NOMO-1 treated with DMSO at 0.1 percent for 48 hours (cell line): ENCODE measurements around the gene RAI1.
"Not testable (repeated sequence)": the region's sequence is repeated elsewhere in the genome, so short reads cannot be mapped to it uniquely, and the experiment has no call there.

Experiments
- DNase-seq: peaks from one replicate; lab custom pipeline; 2025; ENCODE audit not compliant: unreplicated experiment; lab: John Stamatoyannopoulos, UW

The RAI1 gene

DNA sequence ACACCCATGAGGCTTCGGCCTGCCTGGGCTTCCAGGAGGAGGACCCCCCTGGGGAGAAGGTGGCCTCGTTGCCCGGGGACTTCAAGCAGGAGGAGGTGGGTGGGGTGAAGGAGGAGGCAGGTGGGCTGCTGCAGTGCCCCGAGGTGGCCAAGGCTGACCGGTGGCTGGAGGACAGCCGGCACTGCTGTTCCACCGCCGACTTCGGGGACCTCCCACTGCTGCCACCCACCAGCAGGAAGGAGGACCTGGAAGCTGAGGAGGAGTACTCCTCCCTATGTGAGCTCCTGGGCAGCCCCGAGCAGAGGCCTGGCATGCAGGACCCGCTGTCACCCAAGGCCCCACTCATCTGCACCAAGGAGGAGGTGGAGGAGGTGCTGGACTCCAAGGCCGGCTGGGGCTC, 114.0 kb downstream of the RAI1 start:
- no peak for DNase-seq

DNA sequence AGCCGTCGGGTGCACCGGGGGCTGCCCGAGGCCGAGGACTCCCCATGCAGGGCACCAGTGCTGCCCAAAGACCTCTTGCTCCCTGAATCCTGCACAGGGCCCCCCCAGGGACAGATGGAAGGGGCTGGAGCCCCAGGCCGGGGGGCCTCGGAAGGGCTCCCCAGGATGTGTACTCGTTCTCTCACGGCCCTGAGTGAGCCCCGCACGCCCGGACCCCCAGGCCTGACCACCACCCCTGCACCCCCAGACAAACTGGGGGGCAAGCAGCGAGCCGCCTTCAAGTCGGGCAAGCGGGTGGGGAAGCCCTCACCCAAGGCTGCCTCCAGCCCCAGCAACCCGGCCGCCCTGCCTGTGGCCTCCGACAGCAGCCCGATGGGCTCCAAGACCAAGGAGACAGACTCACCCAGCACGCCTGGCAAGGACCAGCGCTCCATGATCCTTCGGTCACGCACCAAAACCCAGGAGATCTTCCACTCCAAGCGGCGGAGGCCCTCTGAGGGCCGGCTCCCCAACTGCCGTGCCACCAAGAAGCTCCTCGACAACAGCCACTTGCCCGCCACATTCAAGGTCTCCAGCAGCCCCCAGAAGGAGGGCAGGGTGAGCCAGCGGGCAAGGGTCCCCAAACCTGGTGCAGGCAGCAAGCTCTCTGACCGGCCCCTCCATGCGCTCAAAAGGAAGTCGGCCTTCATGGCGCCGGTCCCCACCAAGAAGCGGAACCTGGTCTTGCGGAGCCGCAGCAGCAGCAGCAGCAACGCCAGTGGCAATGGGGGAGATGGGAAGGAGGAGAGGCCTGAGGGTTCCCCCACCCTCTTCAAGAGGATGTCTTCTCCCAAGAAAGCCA, 114.9 kb downstream of the RAI1 start:
- DNase-seq: no peak

DNA sequence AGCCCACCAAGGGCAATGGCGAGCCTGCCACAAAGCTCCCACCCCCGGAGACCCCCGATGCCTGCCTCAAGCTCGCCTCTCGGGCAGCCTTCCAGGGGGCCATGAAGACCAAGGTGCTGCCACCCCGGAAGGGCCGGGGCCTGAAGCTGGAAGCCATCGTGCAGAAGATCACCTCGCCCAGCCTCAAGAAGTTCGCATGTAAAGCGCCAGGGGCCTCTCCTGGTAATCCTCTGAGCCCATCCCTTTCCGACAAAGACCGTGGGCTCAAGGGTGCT, 115.5 kb downstream of the RAI1 start:
- no peak for DNase-seq

DNA sequence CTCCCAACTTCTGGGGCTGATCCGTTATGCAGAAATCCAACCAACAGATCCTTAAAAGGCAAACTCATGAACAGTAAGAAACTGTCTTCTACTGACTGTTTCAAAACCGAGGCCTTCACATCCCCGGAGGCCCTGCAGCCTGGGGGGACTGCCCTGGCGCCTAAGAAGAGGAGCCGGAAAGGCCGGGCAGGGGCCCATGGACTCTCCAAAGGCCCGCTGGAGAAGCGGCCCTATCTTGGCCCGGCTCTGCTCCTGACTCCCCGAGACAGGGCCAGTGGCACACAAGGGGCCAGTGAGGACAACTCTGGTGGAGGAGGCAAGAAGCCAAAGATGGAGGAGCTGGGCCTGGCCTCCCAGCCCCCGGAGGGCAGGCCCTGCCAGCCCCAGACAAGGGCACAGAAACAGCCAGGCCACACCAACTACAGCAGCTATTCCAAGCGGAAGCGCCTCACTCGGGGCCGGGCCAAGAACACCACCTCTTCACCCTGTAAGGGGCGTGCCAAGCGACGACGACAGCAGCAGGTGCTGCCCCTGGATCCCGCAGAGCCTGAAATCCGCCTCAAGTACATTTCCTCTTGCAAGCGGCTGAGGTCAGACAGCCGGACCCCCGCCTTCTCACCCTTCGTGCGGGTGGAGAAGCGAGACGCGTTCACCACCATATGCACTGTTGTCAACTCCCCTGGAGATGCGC, 116.0 kb downstream of the RAI1 start:
- DNase-seq: no peak

DNA sequence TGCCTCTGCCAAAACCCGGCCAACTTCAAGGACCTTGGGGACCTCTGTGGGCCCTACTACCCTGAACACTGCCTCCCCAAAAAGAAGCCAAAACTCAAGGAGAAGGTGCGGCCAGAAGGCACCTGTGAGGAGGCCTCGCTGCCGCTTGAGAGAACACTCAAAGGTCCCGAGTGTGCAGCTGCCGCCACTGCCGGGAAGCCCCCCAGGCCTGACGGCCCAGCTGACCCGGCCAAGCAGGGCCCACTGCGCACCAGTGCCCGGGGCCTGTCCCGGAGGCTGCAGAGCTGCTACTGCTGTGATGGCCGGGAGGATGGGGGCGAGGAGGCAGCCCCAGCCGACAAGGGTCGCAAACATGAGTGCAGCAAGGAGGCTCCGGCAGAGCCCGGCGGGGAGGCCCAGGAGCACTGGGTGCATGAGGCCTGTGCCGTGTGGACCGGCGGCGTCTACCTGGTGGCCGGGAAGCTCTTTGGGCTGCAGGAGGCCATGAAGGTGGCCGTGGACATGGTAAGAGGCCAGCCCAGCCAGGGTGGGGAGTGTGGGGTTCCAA, 116.8 kb downstream of the RAI1 start:
- DNase-seq: no peak

DNA sequence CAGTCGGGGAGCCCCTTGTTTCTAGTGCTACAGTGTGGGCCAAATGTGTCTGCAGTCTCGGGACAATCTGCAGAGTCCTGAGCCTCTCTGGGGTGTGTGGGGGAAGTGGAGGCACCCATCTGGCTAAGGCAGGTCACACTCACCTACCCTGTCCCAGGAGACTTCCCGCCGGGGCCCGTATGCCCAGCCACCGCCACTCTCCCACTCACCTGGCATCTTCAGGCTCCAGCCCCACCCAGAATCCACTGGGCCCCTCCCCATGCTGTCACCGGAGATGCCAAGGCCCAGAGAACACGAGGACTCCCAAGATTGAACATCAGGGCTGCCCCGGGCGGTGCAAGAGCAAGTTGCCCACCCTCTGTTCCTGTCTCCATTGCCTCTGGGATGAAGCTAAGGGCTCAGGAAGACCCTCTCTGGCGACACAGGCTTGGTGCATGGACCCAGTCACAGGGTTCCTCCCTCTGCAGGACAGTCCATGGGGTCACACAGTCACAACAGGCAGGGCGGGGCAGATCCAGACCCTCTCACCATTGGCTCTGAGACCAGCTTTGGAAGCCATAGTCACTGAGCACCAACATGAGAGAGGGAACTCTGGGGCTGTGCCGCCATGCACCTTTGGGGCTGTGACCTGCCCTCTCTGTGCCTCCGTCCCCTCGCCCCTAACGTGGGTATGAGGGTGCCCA, 117.5 kb downstream of the RAI1 start:
- no peak for DNase-seq

DNA sequence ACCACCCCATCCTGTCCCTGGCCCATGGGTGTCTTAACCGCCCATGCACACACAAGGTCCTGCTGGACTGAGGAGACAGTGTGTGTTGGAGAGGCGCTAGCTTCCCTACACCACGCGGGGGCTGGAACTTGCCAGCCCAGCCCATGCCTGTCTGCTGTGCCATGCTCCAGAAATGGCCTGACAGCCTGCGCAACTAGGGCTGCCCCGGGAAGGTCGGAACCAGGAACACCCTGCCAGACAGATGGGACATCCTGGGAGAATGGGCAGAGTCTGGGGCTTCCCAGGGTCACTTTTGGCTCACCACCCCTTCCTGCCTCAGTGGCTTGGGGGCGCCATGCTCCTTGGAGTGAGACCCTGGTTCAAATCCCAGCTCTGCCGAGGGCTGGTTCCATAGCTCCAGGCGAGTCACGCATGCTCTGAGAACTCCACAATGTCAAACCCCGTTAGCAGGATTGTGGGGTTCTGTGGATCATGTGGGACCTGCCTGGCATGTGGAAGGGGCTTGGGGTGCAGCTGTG, 119.3 kb downstream of the RAI1 start:
- DNase-seq: no peak

DNA sequence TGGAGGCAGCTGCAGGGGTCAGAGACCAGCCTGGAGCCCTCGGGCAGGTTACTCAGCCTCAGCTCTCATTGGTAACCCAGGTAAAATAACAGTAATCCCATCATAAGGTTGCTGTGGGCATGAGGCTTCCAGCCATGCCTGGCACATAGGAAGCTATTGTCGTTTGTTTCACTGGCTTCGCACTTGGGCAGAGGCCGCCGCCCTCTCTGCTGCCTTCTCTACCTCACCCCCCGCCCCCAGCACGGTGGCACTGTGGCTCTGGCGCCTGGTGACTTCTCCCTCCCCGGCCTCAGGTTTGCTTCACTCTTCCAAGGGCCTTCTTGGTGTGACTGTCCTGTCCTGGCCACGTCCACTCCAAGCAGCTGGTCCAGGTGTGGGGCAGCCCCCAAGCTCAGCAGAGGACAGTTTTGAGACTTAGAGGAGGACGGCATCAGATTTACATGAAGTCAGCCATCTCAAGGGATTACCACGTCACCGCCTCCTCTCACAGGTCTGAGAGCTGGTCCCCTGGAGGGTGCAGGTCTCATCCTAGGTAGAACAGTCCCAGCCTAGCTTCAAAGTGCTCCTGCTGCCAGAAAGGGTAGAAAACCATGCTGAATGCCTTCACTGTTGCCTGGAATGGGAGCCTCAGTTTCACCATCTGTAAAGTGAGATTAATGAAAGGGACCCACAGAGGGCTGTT, 120.7 kb downstream of the RAI1 start:
- no peak for DNase-seq

DNA sequence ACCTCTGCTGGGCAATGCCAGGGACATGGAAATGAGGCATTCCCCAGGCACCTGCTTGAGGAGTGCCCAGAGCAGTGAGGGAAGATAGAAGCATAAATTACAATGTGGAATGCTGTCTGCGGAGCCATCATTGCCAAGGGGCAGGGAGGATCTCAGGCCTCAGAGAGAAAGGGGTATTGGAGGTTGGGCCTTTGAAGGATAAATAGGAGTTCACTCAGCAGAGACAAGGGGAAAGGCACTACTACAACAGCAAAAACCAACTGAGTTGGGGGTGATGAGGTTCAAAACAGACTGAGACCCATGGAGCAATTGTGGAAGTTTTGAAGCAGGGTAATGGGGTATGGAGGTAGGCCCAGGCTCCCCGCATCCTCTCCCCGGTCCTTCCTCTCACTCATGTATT, 122.7 kb downstream of the RAI1 start:
- no peak for DNase-seq

DNA sequence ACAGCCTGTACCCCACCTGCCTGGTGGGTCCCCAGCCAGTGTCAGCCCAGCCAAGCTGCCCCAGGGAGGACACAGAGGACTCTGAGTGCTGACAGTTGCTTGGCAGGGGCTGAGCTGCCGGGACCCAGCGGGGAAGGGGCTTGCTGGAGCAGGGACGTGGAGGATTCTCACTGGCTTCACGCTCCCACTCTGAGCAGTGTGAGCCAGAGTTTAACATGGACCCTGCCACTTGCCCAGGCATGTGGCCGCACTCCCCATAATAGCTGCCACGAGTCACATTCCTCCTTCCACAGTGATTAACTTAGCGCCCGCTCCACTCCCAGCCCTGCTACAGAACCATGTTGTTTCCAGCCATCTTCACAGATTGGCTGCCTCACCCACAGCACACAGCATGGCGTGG, 124.3 kb downstream of the RAI1 start:
- DNase-seq: no peak

DNA sequence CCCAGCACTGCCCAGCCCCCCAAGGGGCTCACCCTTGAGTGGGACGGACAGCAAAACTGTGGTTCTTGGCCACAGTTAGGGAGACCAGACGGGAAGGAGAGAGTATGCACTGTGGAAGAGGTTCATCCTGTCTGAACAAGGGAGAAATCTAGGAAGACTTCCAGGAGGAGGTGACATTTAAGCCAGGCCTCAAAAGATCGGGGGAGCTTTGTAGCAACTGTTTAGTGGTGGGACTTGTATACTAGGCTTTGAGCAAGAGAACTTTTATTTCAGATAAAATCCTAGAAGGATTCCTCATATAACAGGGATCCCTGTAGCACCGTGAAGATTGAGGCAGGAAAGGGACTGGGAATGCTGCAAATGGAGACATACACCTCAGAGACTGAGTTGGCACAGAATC, 124.8 kb downstream of the RAI1 start:
- DNase-seq: no peak

DNA sequence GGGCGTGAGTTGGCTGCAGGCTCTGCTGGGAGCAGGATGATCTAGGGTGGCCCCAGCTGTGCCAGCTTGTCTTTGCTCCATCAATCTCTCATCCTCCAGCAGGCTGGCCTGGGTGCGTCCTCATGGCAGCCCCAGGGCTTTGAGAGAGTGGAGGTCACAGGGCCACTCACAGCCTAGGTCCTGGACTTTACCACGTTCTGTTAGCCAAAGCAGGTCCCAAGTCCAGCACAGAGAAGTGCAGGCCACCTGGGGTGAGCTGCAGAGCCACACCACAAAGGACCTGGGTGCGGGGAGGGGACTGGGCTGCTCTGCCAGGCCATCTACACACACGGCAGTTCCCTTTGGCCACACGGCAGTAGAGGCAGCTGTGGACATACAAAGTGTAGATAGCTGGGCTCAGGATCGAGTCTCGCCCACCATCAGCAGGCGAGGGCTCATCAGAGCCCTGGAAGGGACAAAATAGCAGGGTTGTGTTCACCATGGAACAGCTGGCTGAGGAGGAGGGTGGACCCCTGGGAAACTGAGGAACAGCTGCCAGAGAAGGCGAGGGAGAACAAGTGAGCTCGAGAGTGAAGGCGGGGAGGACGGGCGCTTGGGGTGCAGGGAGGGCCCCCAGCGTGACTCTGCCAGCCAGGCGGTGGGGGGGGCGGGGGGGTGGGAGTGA, 125.5 kb downstream of the RAI1 start:
- no peak for DNase-seq

DNA sequence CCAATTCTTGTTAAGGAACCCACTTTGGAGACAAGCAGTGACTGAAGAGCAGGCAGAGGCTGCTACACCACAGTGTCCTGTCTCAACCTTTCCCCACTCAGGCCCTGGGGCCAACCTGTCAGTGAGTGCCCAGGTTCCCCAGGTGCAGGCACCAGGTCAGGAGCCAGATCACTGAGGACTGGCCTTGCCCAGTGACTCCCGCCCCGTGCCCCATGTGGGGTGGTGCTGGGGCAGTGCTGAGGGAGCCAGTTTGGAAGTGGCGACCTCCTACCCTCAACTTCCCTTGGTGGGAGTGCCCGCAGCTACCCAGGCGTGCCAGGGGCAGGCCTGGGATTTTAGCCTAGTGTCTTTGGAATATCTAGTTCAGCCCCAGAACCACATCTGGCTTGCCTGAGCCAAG, 126.2 kb downstream of the RAI1 start:
- DNase-seq: no peak

DNA sequence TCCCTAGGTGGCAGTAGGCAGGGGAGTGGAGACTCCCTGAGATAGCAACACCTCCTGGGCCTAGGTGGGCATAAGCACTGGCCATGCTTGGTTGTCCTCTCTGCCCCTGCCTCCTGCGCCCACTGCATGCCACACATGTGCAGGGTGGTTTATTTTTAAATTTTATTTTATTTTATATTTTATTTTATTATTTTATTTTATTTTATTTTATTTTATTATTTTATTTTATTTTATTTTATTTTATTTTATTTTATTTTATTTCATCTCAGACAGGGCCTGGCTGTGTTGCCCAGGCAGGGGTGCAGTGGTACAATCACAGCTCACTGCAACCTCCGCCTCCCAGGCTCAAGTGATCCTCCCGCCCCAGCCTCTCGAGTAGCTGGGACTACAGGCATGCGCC, 126.9 kb downstream of the RAI1 start:
- not testable (repeated sequence) for DNase-seq

DNA sequence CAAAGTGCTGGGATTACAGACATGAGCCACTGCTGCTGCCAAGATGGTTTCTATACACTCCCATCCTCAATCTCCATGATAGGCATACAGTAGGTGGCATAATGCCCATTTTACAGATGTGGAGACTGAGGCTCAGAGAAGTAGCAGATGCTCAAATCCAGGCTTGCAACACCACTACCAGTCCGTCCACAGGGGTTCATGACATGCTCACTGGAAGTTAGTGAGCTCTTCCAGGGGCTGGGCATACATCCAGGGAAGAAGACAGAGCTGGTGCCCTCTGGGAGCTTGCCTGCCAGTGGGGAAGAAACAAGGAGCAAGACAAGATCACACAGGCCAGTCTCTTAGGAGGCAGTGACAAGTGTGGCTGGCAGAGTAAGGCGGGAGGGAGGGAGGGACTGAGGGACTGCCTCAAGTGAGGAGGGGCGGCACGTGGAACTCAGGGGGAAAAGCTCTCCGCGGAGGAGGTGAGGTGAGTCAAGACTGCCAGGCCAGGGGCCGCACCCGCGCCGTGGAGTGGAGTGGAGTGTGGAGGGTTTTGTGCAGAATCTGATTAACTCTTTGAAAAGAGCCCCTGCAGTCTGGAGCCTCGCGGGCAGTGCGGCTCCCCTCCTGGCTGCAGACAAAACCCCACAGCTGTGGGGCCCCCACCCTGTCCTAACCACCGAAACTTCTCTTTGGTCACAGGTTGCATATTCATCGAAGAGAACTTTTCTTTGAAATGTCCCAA, 127.6 kb downstream of the RAI1 start:
- no peak for DNase-seq

DNA sequence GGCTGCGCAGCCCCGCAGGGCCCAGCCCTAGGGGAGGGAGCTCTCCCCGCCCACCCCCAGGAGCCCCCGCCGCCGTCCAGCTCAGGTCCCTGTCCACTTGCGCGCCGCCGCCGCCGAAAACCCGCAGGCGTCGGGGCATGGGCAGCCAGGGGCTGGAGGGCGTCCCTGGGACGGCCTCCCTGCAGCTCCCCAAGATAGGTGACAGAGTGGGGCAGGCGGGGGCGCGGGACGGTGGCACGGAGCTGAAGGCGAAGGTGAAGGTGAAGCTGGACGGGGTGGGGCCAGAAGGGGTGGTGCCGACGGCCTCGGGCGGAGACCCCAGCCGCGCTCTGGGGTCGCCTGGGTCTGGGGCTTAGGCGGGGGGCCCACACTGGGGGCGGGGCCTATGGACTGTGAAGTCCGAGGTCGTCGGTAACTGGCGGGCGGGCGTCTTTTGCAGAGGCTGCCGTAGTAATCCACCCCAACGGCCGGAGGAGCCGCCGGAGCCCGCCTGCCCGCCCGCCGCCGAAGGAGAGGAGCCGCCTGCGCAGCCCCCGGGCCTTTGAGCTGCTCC, 128.3 kb downstream of the RAI1 start:
- DNase-seq: no peak

DNA sequence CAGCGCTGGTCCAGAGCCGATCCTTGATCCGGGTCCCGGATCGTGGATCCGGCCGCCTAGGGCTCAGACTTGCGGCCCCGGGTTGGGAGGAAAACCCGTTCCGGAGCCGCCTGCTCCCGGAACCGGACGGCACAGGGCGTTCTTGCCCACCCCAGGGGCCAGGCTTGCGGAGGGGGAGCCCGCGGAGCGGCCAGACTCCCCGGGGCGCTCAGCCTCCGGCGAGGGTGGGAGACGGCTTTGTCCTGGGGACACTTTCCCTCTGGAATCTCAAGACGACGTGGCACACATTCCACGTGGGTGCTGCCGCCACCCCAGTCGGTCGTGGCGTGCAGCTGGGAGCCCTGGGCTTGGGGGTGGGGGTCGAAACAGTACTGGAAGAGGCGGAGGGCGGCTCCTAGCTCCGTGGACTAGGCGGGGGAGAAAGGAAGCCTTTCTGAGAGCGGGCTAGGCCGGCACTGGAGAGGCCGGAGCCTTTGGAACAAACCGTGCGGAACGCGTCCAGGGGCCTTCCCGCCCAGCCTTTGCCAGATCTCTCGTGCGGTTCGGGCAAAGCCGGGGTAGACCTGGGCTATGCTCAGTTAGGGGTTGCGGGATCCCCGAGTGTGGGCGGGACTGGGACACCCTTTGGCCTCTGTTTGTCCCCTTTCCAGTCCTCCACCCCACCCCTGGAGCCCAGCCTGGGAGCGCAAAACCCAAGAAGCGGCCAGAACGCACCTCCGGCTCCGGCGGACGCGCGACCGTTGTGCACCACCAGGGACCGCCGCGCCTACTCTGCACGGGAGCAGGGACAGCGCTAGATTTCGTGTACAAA, 129.0 kb downstream of the RAI1 start:
- DNase-seq: no peak

DNA sequence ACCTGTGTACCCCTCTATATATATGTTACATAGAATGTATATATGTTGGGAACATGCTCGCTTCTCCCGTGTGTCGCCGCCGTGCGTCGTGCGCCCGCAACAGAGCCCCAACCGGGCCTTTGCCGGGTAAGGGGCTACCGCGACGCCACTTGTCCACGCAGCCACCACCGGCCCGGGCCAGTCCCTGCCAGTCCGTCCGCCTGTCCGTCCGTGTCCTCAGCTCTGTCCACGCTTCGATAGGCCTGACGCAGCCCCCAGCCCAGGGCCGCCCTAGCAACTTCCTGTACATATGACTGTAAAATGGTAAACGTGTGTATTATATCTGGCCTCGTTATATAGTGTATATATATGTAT, 129.6 kb downstream of the RAI1 start:
- DNase-seq: no peak
